A549 (cell line): ENCODE data around the gene NHERF1.

Source experiments
- CBX8 ChIP-seq: fragments of 200-600 bp; sonication (generic); IDR thresholded peaks from 2 replicates; pipeline ENCODE4 v1.6.1; 2016
- CTCF ChIP-seq: fragments of >200 bp; sonication (Bioruptor Twin); formaldehyde crosslinking; IDR thresholded peaks from 3 replicates; pipeline ENCODE4 v1.5.1; 2016
- ESRRA ChIP-seq: fragments of 150-350 bp; IDR thresholded peaks from 2 replicates; pipeline ENCODE4 v1.6.1; 2014; ENCODE audit warnings: mild to moderate bottlenecking, low read length, borderline replicate concordance
- FOSB ChIP-seq: fragments of 250-450 bp; sonication (Bioruptor Pico); IDR thresholded peaks from 2 replicates; pipeline ENCODE4 v1.5.0; 2020; ENCODE audit warnings: mild to moderate bottlenecking, moderate library complexity
- POLR2A ChIP-seq: IDR thresholded peaks from 2 replicates; pipeline ENCODE4 v1.6.1; 2012; ENCODE audit warnings: mild to moderate bottlenecking, low read length
- POLR2AphosphoS2 ChIP-seq: conservative IDR thresholded peaks from 2 replicates; pipeline ENCODE4 v1.6.1; 2012; ENCODE audit warnings: low read length, improper control_type of control experiment, inconsistent platforms
- USF2 ChIP-seq: fragments of 450-650 bp; IDR thresholded peaks from 2 replicates; pipeline ENCODE4 v1.6.1; 2014; ENCODE audit warnings: antibody characterized with exemption
- ZNF302 ChIP-seq: fragments of 250-450 bp; sonication (Bioruptor Pico); IDR thresholded peaks from 2 replicates; pipeline ENCODE4 v1.9.0; 2021; ENCODE audit warnings: inconsistent platforms, mild to moderate bottlenecking, moderate library complexity

DNA sequence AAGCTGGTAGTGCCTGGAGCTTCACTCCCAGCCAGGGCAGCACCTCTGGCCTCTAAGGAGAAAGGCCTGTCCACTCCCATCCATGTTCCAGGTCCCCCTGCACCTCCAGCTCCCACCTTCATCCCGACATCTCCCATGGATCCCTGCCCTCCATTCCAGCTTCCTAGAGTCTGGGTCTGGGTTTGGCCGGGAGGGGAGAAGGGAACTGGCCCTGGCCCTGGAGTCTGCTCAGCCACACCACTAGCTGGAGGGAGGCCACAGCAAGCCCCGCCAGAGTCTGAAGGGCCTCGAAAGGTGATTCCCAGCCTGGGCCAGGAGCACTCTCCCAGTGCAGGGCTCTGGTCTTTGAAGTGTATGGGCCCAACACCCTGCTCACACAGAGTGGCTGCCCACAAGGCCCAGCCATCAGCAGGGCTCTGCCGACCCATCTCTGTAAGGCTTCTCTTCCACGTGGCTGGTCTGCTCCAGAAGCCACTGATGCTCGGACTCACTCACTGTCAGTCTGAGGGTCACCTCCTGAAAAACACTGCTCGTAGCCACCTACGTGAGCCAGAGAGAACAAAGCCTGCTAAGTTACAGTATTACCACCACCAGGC, 23.0 kb downstream of the NHERF1 start:
- TF ChIP-seq ZNF302 (CRISPR knock-in tag) (no peak), POLR2A (no peak), FOSB (CRISPR knock-in tag) (no peak), USF2 (no peak), ESRRA (no peak), CTCF (no peak), CBX8 (no peak), POLR2AphosphoS2 (no peak)
